NCI-H1436 (cell line): Measurements from ENCODE around the gene MAGEB17.

Experiments used
- DNase-seq: peaks from one replicate; lab custom pipeline; 2025; lab: John Stamatoyannopoulos, UW

Gene MAGEB17

DNA sequence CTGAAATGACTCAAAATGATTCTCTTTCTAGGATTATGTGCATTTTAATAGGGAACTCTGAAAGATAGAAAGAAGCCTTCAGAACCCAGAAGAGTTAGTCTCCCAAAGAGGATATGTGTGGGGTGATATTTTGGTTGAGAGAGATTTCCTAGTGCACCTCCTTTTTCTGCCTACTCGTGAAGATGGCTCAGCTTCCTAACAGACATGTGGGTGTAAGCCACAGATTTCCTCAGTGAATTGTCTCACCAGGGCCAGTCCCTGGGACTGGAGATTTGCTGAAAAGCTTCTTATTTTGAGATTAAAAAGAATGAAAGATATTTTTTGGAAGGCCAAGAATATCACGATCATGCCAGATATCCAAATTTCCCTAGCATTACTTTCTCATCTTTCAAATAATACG is 42.8 kb downstream of the MAGEB17 start:
- no peak for DNase-seq

DNA sequence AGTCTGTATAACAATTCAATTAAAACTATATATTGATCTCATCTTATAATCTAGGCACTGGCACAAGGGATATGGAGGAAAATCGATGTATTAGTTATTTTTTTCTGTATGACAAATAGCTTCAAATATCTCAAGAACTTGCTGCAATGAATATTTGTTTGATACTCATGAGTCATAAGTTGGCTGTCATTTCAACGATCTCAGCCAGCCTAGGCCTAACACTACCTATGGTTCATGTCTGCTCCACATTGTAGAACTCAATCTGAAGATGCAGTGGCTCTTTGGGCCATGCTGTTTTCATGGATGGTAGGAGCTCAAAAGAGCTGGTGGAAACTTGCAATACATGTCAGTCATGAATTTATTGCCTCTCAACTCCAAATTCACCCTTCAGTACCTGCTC is 44.7 kb downstream of the MAGEB17 start:
- DNase-seq, result no peak

DNA sequence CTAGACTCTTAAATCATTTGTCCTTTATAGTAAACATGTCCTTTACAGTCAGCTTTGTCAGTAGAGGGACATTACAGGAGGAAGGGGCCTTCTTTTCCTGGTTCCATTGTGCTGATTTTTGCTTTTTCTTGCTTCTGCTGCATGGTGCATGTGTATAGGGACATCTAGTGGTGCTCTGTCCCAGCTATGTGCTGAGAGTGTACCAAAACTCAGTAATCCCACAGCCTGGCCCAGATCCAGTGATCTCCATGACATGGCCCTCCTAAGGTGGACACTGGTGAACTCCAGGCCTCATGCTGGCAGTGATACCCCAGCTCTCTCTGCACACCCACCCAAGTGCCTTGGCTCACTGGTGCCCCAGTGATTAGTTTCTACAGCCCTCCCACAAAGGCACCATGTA is 45.2 kb downstream of the MAGEB17 start:
- no peak for DNase-seq

DNA sequence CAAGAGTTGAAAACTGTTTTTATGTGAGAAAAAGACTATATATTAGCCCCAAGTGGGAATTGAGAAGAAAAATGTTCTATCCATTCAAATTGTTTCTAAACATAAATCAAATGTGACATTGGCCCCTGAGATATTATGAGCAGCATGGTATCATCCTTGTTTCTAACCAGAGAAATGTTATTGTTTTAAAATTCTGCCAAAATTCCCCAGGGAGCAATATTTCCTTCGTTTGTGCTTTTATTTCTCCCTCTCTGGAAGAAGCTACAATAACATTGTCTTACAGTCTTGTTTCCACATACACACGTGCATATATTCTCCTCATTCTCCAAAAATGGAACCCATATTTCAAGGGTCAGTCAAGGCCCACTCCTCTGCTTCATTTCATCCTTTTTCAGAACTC is 46.7 kb downstream of the MAGEB17 start:
- no peak for DNase-seq

DNA sequence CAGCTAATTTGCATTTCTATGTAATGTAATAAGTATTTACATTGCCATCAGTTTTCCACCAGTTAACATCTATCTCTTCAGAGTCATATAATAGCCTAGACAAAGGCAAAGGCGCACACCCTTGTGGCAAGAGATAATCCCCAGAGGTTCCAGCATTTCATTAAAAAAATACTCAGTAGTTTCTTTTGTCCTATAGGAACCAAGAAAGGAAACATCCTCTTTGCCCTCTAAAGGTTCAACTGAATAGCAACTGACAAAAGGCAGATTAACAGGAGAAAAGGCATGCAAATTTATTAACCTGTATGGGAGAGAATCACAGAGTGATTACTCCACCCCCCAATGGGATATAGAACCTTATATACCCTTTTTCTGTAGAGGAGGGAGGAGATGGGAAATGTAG is 48.4 kb downstream of the MAGEB17 start:
- peak; percentile 21 for DNase-seq
